ENCODE results near the gene GJC1.

The GJC1 gene

GRCh38 chr17:44804302-44805089 lies 25.6 kb downstream of the GJC1 start:
- no peak for TF ChIP-seq CTCF (IDR thresholded peaks at IDR 0.05; ENCODE audit: low read depth, low read length, missing control alignments)
- H3K4me3 ChIP-seq (ENCODE audit: low read depth, low read length), result no peak overlapping the region
- DNase-seq (ENCODE audit: low read depth), result no peak

- DNase-seq (ENCODE audit: low read depth), result no peak
- TF ChIP-seq CTCF (IDR thresholded peaks at IDR 0.05; ENCODE audit: low read depth, low read length, missing control alignments), result no peak
- no peak overlapping the region for H3K4me3 ChIP-seq (ENCODE audit: low read depth, low read length)
Measured at GRCh38 chr17:44801880-44802279, 28.2 kb downstream of the GJC1 start.

- TF ChIP-seq CTCF (IDR thresholded peaks at IDR 0.05; ENCODE audit: low read depth, low read length, missing control alignments), result no peak
- no peak for DNase-seq (ENCODE audit: low read depth)
- H3K4me3 ChIP-seq (ENCODE audit: low read depth, low read length), result no peak overlapping the region
Measured at GRCh38 chr17:44798356-44798755, 31.7 kb downstream of the GJC1 start.

GRCh38 chr17:44797802-44798201 lies 32.3 kb downstream of the GJC1 start:
- DNase-seq (ENCODE audit: low read depth), result no peak
- H3K4me3 ChIP-seq (ENCODE audit: low read depth, low read length), result no peak overlapping the region
- TF ChIP-seq CTCF (IDR thresholded peaks at IDR 0.05; ENCODE audit: low read depth, low read length, missing control alignments), result no peak

GRCh38 chr17:44796731-44797130 lies 33.4 kb downstream of the GJC1 start:
- no peak overlapping the region for H3K4me3 ChIP-seq (ENCODE audit: low read depth, low read length)
- no peak for DNase-seq (ENCODE audit: low read depth)
- no peak for TF ChIP-seq CTCF (IDR thresholded peaks at IDR 0.05; ENCODE audit: low read depth, low read length, missing control alignments)

GRCh38 chr17:44795928-44796327 lies 34.2 kb downstream of the GJC1 start:
- no peak for TF ChIP-seq CTCF (IDR thresholded peaks at IDR 0.05; ENCODE audit: low read depth, low read length, missing control alignments)
- H3K4me3 ChIP-seq (ENCODE audit: low read depth, low read length), result no peak overlapping the region
- no peak for DNase-seq (ENCODE audit: low read depth)

- DNase-seq (ENCODE audit: low read depth), result no peak
- H3K4me3 ChIP-seq (ENCODE audit: low read depth, low read length), result no peak overlapping the region
- TF ChIP-seq CTCF (IDR thresholded peaks at IDR 0.05; ENCODE audit: low read depth, low read length, missing control alignments), result no peak
Measured at GRCh38 chr17:44795421-44795820, 34.7 kb downstream of the GJC1 start.
